Peyer's patch (tissue), 4 donors: ENCODE measurements around the gene SURF2.

Source experiments
- CTCF ChIP-seq, 6 experiments: fragments of 450-650 bp in 4 of 6; fragments of 200-600 bp in 2 of 6; sonication (generic) in 1 of 6; IDR thresholded peaks; one replicate each; pipeline ENCODE4 v1.5.1; 2017 to 2019; ENCODE audit warnings: antibody characterized with exemption in 6 of 6, mild to moderate bottlenecking in 3 of 6, moderate library complexity in 1 of 6
- POLR2A ChIP-seq, 2 donors: fragments of 450-650 bp; IDR thresholded peaks; one replicate each; pipeline ENCODE4 v1.5.1; 2017; ENCODE audit warnings: antibody characterized with exemption in 2 of 2, mild to moderate bottlenecking in 2 of 2, moderate library complexity in 2 of 2

GRCh38 chr9:133368249-133368881 lies 12.0 kb downstream of the SURF2 start:
- TF ChIP-seq CTCF (IDR thresholded peaks at IDR 0.05) (no peak), POLR2A (IDR thresholded peaks at IDR 0.05) (peak in 1 of 2 donors; percentile 13)
